T-helper 1 cell treated with Interleukin-12 subunit alpha and Interleukin-12 subunit beta and Interleukin-4 antibody, amounts not matched to agents 30 ng/mL and 1 ng/mL, for 36 hours (primary cell): ENCODE data around the gene MTR. TPM values are rescaled to one million over a fixed set of nuclear protein-coding genes. Genes with fewer than 3 reads are reported as not detected.

Source experiments
- intact Hi-C: fragments of 100-400 bp; cut with micrococcal nuclease; formaldehyde crosslinking; loops from one replicate; pipeline ENCODE4 v1.15.1; 2024
- total RNA-seq: library from RNA; stranded (reverse); gene quantifications from 2 replicates; pipeline ENCODE4 v1.2.3, GENCODE V29; 2022

MTR gene
- total RNA-seq, 1 donor from 2014 or later, result 37.1 TPM

DNA sequence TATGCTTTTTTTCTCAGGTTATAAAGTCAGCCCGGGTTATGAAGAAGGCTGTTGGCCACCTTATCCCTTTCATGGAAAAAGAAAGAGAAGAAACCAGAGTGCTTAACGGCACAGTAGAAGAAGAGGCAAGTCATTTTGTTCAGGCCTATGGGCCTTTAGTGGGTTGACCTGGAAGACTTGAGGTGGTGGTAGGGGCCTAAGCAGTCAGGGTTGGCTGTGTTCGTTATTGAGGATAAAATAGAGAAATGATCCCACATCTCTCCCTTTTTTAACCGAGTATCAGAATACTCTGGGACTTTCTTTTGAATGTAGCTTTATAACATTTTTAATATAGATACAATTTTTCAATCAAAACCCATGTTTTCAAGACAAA is 67.1 kb downstream of the MTR start:
- intact Hi-C loops, result no loop called here

GRCh38 chr1:236862615-236863211 is 67.6 kb downstream of the MTR start:
- intact Hi-C loops, result no loop called here

GRCh38 chr1:236864211-236864610 is 69.1 kb downstream of the MTR start:
- intact Hi-C loops, result no loop called here

DNA sequence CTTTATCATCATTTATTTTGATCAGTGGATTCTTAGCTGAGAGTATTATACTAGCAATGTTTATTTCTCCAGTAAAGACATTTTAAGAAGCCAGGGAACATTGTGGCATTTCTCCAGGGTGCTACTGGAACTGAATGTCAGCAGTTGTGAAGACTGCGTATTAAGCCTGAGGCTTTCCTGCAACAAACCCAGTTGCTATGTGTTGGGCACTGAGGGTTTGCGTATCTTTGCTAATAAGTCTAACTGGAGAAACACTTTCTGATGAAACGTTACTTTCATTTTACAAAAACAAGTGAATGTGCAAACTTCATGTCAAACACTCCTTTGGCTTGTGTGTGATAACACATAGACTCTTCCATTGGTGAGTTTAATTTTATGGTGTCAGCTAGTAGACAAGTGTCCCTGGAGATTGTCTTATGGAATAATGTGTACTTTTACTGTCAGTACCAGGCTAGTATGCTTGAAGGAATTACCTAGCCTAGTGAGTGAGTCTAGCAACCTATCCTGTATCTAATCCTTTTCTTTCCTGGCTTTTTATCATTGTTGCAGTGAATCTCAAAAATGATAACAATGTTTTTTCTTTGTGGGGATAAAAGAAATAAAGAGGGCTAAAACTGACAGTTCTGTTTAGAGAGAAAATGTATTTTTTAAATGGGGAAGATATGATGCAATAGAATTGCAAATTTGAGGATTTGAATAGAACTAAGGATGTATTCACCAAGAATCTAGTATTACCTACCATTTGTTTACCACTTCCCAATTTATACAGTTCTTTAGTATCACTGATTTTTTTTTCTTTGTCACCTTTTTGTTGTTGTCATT is 70.1 kb downstream of the MTR start:
- intact Hi-C loops, result no loop called here

- intact Hi-C loops, result no loop called here
Observed at GRCh38 chr1:236865818-236866155, 70.7 kb downstream of the MTR start.

DNA sequence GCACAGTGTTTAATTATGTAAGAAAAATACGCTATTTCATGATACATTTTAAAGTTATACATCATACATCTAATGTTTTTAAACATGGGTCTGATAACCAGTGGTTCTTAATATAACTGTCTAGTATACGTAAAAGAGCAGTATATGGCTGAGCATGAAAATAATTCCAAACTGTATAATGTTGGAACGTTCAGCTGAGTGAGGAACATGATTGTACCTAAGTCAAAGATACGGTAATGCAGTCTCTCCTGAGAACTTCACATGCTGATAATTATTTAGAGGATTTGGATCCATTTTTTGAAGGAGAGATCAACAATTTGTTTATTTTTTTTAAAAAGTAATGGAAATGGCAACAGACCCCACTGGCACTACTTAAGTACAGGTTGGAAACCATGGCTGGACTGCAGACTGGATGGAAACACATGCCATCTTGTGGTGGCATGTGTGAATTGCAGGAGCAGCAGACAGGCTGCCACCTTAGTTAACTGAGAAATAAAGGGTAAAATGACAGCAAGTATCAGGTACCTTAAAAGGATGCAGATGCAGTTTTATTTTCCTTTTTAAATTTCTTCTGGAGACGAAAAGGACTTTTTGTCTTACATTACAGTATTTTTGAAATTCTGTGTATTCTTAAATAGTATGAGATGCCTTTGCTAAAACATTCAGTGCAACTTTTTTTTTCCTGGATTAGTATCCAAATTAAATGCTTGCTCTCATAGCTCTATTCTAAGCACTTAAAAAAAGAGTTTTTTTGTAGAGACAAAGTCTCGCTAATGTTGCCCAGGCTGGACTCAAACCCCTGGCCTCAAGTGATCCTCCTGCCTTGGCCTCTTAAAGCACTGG is 73.8 kb downstream of the MTR start:
- intact Hi-C loops, result loop anchor here (1.0 to 2.0 kb wide), 4 partner anchors 73 to 766 kb away; partner anchors contain the start of gene HEATR1

DNA sequence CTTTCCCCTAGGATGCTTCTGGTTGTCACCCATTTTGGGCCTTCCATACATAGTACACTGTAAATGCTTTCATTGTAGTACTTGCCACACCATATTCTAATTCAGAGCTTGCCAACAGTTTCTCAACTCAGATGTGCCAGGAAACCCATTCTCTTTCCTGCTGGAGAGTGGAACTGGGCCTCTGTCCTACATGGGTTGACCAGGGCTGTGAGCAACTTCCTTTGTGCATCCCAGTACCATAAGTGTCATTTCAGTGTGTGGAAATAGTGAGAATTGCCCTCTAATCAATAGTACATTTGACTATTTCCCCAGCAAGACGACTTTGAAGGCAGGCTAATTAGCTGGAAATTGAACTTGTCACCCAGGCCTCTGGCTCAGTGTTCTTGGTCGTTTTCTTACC is 74.8 kb downstream of the MTR start:
- intact Hi-C loops, result loop anchor here (1.0 to 5.0 kb wide), 5 partner anchors 74 to 767 kb away; partner anchors contain the start of genes ACTN2 and HEATR1

DNA sequence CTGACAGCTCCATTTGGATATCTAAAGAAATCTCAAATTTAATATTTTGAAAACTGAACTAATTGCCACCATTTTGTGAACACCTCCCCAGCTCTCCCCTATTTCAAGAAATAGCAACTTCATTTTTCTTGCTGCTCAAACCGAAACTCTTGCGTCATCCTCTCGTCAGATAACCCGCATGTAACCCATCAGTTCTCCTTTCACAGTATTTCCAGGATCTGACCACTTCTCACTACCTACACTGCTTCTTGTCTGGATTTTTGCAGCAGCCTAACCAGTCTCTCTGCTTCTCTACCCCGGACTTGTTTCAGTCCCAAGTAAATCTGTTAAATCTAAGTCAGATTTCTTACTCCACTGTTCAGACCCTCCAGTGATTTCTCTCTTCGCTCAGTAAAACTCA is 75.6 kb downstream of the MTR start:
- intact Hi-C loops, result loop anchor here (5.0 kb wide), 1 partner anchor 183 kb away; the partner anchor contains the start of gene ACTN2

- intact Hi-C loops, result loop anchor here (5.0 kb wide), 1 partner anchor 185 kb away; the partner anchor contains the start of gene ACTN2
Observed at GRCh38 chr1:236872075-236872666, 77.1 kb downstream of the MTR start.

DNA sequence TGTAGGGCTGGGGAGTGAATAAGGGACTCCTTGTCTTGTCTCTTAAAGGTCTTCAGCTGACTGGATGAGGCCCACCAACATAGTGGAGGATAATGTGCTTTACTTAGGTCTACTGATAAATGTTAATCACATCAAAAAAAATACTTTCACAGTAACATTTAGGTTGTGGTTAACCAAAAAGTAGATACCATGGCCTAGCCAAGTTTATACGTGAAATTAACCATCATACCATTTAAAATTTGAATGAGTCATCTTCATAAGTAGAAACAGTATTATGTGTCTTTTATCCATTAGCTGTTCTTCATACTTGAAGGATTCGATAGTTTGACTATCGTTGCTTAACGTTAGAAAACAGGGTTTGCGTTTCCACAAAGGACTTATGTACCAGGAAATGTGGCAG is 80.9 kb downstream of the MTR start:
- intact Hi-C loops, result loop anchor here (2.0 kb wide), 1 partner anchor 27 kb away; no protein-coding TSS in a partner anchor

DNA sequence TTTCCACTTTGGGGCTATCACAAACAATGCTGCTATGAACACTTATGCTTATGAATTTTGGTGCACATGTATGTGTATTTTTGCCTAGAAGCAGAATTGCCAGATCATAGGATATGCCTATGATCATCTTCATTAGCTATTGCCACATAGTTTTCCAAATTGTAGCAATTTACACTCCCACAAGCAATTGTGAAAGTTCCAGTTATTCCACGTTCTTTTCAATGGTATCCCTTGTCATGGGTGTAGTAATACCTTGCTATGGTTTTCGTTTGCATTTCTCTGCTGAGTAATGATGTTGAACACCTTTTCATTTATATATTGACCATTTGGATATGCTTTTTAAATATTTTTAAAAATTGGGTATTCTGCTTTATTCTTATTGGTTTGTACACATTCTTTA is 82.6 kb downstream of the MTR start:
- intact Hi-C loops, result loop anchor here (2.0 kb wide), 1 partner anchor 25 kb away; no protein-coding TSS in a partner anchor

GRCh38 chr1:236880209-236880608 is 85.1 kb downstream of the MTR start:
- intact Hi-C loops, result no loop called here

GRCh38 chr1:236882678-236883077 is 87.6 kb downstream of the MTR start:
- intact Hi-C loops, result no loop called here

DNA sequence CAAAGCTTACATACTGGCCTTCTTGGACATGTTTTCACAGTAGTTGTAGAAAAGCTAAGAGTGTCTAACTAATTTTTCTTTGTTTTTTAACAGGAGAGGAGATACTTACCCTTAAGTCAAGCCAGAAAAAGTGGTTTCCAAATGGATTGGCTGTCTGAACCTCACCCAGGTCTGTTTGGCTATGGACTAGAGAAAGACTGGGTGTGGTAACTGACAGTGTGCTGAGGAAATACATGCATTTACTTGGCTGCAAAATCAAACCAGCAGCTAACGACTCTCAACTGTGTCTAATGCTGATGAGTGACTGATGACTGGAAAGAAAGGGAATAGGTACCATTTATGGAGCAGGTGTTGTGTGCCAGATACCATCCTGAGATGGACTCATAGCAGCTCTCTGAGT is 91.1 kb downstream of the MTR start:
- intact Hi-C loops, result no loop called here

DNA sequence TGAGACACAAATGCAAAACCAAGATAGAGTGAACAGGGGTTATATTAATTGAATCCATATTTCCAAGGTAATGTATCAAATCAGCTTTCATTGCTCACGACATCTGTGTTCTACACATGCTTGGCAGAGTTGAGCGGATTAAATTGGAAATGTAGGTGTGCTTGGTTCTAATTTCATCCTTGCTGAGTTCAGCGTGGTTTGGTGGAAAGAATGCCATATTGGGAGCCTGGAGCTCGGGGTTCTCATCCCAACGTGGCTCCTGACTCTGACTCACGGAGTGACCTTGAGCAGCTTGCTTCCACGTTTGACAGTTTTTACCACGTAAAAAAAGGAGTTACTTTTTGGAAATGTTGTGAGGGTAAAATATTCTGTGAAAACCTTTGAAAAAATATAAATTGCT is 92.0 kb downstream of the MTR start:
- intact Hi-C loops, result no loop called here

DNA sequence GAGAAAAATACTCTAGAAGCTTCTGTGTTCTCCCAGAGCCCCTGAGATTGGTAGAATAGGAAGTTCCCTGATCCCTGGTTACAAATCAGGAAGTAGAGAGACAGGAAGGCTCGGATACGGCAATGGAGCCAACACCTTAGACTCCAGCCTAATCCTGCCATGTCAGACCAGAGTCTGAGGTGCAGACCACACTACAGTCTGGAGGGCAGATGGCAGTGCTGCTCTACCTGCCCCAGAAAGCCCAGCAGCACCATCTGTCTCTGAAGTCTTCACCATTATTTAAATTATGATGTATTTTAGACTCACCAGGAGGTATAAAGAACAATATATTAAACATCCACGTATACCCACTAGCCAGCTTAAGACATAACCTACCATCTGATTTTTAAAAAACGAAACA is 93.0 kb downstream of the MTR start:
- intact Hi-C loops, result no loop called here

GRCh38 chr1:236888903-236889302 is 93.8 kb downstream of the MTR start:
- intact Hi-C loops, result no loop called here

DNA sequence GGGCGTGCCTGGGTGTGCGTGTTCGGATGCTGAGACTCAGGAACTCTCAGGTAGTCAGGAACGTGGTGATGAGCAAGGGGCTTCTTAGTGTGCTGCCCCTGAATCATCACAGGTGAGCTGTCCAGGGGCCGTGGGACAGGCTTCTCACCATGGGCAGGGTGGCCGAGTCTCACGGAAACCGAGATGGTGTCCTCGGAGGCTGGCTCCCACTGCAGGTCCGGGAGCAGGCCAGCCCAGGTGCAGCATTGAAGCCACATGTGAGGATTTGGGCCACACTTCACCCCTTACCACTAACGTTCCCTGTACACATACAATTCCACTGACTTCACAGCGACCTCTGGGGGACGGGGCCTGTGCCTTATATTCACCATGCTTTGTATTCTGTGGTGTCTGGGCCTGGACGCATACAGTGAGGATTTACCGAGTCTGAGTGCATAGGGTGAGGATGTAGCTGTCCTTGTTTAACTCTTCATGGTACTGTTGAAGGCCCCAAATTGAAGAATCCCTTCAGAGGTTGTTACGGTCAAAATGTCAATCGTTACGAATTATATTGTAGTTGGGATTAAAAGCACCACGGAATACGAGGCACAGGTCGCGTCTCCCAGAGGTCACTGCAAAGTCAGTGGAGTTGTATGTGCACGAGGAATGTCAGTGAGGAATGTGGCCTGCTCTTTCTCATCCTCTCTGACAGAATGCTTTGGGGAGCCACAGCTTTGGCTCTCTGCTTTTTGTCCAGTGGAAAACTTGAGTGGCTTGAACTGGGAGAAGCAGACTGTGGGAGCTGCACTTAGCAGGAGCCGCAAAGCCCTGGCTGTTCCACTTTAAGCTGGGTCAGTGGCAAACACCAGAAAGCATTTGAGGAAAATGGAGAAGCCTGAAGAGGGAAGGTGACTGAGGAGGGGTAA is 95.3 kb downstream of the MTR start:
- intact Hi-C loops, result no loop called here

DNA sequence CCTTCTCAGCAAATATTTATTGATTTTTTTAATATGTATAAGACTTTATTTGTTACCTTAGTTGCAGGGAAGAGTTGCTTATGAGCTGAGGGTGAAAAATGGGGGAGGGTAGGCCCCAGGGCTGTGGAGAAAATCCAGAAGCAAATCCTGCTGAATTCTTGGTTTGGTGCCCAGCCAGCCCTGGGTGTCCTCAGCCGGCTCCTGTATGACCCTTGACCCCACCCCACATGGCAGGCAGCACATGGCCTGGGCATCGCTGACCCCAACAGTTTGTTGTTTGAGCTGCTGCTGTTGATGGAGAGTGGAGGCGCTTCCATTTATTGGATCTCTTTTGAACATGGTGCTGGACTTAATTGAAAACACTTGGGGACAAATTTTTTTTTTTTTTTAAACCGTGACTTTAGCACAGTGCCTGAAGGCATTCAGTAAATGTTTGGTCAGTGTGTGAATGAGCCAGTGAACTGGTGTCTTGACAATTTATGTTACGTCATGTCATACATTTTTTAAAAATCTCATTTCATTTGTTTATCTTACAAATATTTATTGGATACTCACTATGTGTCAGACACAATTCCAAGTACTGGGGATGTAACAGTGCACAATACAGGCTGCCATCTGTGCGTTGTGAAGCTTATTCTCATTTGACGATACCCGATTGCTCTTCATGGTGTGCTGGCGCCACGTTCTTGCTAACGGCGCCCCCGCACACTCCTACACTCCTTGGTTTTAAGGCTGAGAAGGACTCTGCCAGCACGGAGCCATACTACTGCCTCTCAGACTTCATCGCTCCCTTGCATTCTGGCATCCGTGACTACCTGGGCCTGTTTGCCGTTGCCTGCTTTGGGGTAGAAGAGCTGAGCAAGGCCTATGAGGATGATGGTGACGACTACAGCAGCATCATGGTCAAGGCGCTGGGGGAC is 98.8 kb downstream of the MTR start:
- intact Hi-C loops, result no loop called here
